BJ (cell line): Measurements from ENCODE around the gene BCAM. TPM values are rescaled to one million over a fixed set of nuclear protein-coding genes. Genes with fewer than 3 reads are reported as not detected.

Source experiments
- CTCF ChIA-PET: fragments of 350-600 bp; formaldehyde crosslinking; extraction: SDS; loops from one replicate; lab custom pipeline; 2021; ENCODE audit warnings: antibody characterized with exemption, inconsistent platforms; lab: Yijun Ruan, JAX
- POLR2A ChIA-PET: fragments of 300-600 bp; sonication (Branson Sonifier 250); formaldehyde crosslinking; extraction: SDS; loops from one replicate; lab custom pipeline; 2021; ENCODE audit warnings: antibody characterized with exemption; lab: Charles Lee
- DNase-seq: peaks from one replicate; pipeline ENCODE4 v3.0.0-alpha.2; 2011; ENCODE audit warnings: low read depth
- H3K27me3 ChIP-seq: 2 replicates; pipeline ENCODE4 v1.6.0; 2011; ENCODE audit warnings: low read length; ENCODE audit not compliant: control insufficient read depth, insufficient read depth
- H3K36me3 ChIP-seq: 2 replicates; pipeline ENCODE4 v1.5.1; 2011; ENCODE audit warnings: low read length; ENCODE audit not compliant: control insufficient read depth, insufficient read depth
- H3K4me3 ChIP-seq: 2 replicates; pipeline ENCODE4 v1.5.1; 2011; ENCODE audit warnings: low read depth, mild to moderate bottlenecking, control low read depth, low read length
- polyA plus RNA-seq: library from polyadenylated mRNA; depleted of rRNA; stranded (reverse); fragments of >200 nt; gene quantifications from 2 replicates; pipeline ENCODE4 v1.2.3, GENCODE V29; 2011
- TF ChIP-seq, protein P1 (sequence below): IDR thresholded peaks from 2 replicates; pipeline ENCODE4 v1.5.1; 2011; ENCODE audit warnings: low read depth, mild to moderate bottlenecking, control low read depth, inconsistent platforms, low read length, moderate library complexity; ENCODE audit not compliant: insufficient read depth

Gene BCAM
- polyA plus RNA-seq, 1 experiment: 8.9 TPM

DNA sequence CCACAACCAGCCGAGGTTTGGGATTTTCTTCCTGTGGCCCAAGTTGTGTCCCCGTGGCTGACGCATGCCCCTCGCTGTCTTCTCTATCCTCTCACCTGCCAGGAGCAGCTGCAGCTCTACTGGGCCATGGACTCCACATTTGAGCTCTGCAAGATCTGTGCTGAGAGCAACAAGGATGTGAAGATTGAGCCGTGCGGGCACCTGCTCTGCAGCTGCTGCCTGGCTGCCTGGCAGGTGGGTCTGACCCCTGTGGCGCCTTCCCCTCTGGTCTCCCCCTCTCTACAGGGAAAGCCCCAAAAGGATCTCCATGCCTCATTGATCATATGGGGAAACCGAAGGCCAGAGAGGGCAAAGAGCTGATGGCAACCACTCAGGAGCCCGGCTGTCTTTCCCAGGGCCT, 16.6 kb upstream of the BCAM start:
- ChIA-PET CTCF (interaction anchor here (1.0 to 2.2 kb wide), 5 partner anchors 8 to 103 kb away, joined by 3 to 8 read pairs (median 3); no protein-coding TSS in a partner anchor), POLR2A (no interaction called here)
- Histone ChIP-seq H3K27me3 (no peaks in the 10 kb centered on the region), H3K4me3 (no peak overlapping the region), H3K36me3 (no peaks in the 10 kb centered on the region)
- DNase-seq: no peak
- TF ChIP-seq, protein P1, sequence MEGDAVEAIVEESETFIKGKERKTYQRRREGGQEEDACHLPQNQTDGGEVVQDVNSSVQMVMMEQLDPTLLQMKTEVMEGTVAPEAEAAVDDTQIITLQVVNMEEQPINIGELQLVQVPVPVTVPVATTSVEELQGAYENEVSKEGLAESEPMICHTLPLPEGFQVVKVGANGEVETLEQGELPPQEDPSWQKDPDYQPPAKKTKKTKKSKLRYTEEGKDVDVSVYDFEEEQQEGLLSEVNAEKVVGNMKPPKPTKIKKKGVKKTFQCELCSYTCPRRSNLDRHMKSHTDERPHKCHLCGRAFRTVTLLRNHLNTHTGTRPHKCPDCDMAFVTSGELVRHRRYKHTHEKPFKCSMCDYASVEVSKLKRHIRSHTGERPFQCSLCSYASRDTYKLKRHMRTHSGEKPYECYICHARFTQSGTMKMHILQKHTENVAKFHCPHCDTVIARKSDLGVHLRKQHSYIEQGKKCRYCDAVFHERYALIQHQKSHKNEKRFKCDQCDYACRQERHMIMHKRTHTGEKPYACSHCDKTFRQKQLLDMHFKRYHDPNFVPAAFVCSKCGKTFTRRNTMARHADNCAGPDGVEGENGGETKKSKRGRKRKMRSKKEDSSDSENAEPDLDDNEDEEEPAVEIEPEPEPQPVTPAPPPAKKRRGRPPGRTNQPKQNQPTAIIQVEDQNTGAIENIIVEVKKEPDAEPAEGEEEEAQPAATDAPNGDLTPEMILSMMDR: no peak

DNA sequence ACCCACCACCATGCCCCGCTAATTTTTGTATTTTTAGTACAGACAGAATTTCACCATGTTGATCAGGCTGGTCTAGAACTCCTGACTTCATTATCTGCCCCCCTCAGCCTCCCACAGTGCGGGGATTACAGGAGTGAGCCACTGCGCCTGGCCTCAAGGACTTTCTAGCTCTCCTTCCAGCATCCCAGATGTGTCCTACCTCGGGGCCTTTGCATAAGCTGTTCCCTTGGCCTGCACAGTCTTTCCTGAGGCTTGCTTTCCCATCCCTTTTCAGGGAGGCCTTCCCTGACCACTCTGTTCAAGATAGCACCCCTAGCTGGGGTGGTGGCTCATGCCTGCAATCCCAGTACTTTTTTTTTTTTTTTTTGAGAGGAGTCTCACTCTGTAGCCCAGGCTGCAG, 14.3 kb upstream of the BCAM start:
- H3K4me3 ChIP-seq: no peak overlapping the region
- H3K27me3 ChIP-seq: no peaks in the 10 kb centered on the region
- TF ChIP-seq, protein P1: no peak
- no peaks in the 10 kb centered on the region for H3K36me3 ChIP-seq
- no peak for DNase-seq
- CTCF ChIA-PET: interaction anchor here (1.1 to 2.7 kb wide), 7 partner anchors 11 to 544 kb away, joined by 3 to 24 read pairs (median 6); partner anchors contain the start of gene BCAM
- POLR2A ChIA-PET: no interaction called here

DNA sequence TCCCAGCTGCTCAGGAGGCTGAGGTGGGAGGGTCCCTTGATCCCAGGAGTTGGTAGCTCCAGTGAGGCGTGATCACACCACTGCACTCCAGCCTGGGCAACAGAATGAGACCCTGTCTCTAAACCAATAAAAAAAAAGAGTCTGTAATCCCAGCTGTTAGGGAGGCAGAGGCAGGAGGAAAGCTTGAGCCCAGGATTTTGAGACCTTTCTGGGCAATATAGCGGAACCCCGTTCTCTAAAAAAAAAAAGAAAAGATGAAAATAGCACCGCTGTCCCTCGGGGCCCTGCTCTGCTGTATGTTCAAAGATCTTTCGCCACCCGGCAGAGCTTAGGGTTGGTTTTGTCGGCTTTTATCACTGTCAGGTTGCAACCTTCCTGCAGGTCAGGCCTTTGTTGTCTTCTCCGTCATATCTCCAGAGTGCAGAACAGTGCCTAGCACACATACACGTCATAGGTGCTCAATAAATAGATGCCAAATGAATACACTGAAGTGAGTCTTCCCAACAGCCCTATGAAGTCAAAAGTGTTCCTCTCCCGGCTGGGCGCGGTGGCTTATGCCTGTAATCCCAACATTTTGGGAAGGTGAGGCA, 13.4 kb upstream of the BCAM start:
- H3K4me3 ChIP-seq: no peak overlapping the region
- ChIA-PET POLR2A (no interaction called here), CTCF (interaction anchor here (1.1 to 2.7 kb wide), 7 partner anchors 11 to 543 kb away, joined by 3 to 24 read pairs (median 6); partner anchors contain the start of genes BCAM and NECTIN2)
- no peaks in the 10 kb centered on the region for H3K36me3 ChIP-seq
- no peak for DNase-seq
- TF ChIP-seq, protein P1: no peak
- H3K27me3 ChIP-seq: no peaks in the 10 kb centered on the region

DNA sequence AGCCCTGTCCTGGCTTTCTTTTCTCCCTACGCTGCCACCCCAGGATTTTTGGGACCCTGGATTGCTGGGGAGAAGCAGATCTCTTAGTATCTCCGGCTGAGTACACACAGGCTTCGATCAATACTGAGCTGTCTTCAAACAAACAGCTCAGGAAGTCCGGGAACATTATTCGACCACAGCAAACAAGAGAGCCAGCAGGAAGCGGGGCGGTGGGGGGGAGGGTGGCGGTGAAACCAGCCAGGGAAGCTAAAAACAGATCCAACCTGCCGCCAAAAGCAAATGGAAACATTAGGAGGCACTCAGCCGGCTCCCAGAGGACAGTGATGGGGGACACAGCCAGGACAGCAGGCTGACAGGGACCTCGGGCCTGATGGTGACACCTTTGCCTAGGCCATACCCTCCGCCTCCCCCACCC, 12.2 kb upstream of the BCAM start:
- ChIA-PET CTCF (interaction anchor here (0.9 to 2.7 kb wide), 7 partner anchors 11 to 107 kb away, joined by 3 to 24 read pairs (median 4); partner anchors contain the start of genes BCAM and NECTIN2), POLR2A (no interaction called here)
- TF ChIP-seq, protein P1: no peak
- no peak for DNase-seq
- no peak overlapping the region for H3K4me3 ChIP-seq
- H3K27me3 ChIP-seq: no peaks in the 10 kb centered on the region
- no peaks in the 10 kb centered on the region for H3K36me3 ChIP-seq

DNA sequence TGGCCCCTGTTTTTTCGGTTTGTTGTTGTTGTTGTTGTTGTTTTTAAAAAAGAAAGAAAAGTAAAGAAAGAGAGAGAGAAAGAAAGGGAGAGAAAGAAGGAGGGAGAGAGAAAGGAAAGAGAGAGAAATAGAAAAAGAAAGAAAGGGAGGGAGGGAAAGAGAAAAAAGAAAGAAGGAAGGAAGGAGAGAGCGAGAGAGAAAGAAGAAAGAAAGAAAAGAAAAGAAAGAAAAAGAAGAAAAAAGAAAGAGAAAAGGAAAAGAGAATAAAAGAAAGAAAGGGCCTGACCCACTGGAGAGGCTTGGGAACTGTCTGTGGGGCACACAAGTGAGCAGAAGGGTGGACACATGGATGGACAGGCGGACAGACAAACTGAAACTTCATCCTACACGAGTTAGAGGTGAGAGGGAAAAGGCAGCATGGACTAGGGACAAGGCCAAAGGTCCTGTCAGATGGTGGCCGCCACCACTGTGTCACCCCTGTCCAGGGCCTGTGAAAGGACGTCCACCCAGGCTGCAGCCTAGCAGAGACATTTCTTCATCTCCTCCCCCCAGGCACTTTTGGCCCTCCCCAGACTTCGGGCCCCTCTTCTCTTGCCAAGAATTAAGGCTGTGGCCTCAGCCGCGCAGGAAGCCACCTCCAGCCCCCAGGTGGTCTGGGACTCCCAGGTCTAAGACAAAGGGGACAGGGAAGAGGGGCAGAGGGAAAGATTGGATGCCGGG, 9.1 kb upstream of the BCAM start:
- Histone ChIP-seq H3K36me3 (no peaks in the 10 kb centered on the region), H3K4me3 (no peak overlapping the region), H3K27me3 (peaks cover 3% of the 10 kb centered on the region; the same call in 1 of the 2 replicates)
- no peak for DNase-seq
- POLR2A ChIA-PET: no interaction called here
- TF ChIP-seq, protein P1: no peak
- CTCF ChIA-PET: interaction anchor here (0.7 to 2.5 kb wide), 4 partner anchors 16 to 46 kb away, joined by 3 to 19 read pairs (median 6); partner anchors contain the start of gene NECTIN2
